HG02571 (cell line): ENCODE measurements around the gene RECQL.
A peak's percentile ranks its signal among the peaks of the same experiment; 100 is the strongest.

Experiments used
- ATAC-seq: cut with Tn5 transposase; IDR thresholded peaks from one replicate; pipeline ENCODE4 v1.9.1; 2021; ENCODE audit warnings: mild to moderate bottlenecking, moderate library complexity; ENCODE audit not compliant: unreplicated experiment

Gene RECQL, protein sequence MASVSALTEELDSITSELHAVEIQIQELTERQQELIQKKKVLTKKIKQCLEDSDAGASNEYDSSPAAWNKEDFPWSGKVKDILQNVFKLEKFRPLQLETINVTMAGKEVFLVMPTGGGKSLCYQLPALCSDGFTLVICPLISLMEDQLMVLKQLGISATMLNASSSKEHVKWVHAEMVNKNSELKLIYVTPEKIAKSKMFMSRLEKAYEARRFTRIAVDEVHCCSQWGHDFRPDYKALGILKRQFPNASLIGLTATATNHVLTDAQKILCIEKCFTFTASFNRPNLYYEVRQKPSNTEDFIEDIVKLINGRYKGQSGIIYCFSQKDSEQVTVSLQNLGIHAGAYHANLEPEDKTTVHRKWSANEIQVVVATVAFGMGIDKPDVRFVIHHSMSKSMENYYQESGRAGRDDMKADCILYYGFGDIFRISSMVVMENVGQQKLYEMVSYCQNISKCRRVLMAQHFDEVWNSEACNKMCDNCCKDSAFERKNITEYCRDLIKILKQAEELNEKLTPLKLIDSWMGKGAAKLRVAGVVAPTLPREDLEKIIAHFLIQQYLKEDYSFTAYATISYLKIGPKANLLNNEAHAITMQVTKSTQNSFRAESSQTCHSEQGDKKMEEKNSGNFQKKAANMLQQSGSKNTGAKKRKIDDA

DNA sequence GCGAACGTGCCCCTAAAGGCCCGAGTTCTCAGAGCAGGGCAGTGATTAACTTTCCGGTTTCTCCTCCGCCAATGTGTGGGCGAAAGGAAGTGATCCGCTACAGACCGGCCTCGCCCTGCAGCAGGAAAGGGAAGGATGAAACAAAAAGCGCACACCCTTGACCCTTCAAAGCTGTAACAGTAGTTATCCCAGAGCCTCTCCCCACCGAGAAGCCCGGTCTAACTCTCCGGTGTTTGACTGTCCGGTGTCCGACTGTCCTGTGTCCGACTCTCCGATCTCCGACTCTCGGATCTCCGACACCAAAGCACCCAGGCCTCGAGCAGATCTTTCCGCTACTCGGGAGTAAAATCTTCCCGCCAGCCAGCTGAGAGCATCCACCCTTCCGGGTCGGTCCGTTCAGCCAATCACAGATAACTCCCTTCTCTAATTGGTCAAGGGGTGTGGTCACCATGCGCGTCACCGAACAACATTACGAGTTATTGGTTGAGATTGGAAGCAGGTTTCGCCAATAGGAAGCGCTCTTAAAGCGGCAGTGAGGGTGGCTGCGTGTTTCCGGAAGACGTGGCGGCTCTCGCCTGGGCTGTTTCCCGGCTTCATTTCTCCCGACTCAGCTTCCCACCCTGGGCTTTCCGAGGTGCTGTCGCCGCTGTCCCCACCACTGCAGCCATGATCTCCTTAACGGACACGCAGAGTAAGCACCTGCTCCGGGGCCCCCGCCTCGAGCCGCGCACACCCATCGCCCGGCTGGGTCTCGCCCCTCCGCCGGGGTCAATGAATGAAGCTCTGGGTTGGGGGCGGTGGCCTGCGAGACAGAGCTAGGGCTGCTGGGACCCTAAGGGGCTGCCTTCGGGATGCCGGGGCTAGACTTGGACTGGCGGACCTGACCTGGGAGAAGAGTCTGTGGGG, at the start of gene RECQL, which contains the start of gene GOLT1B:
Gene RECQL (minus strand): TSS at position 378 of the 906 bp plus-strand sequence. CDS start 2,065 bp downstream, outside the sequence.
Gene GOLT1B (plus strand): TSS at position 532 of the 906 bp plus-strand sequence. CDS start 135 bp downstream, at position 667.
- peak; percentile 99 for ATAC-seq

DNA sequence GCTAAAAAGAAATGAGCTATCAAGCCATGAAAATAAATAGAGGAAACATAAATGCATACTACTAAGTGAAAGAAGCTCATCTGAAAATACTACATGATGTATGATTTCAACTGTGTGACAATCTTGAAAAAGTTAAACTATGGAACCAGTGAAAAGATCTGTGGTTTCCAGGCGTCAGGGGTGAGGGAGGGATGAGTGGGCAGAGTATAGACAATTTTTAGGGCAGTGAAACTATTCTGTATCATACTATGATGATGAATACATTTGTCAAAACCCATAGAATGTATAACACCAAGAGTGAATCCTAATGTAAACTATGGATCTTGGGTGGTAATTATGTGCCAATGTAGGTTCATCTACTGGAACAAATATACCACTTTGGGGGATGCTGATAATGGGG, 46.0 kb upstream of the RECQL start:
- ATAC-seq, result no peak

DNA sequence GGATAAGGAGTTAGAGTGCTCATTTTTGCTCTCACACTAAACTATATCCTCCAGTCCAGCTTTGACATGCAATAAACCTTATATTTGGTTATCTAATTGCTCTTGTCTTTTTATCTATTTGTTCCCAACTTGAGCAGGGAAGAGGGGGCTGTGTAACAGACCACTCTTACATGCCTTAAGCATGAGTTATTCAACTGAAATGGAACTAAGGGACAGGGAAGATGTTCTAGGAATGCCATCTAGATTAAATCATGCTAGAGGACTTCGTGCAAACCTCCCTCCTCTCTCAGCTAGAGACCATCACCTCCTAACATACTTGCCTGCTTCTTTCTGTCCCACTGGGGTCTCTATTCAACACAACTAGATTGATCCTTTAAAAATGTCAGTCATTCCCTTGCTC, 45.3 kb upstream of the RECQL start:
- no peak for ATAC-seq

DNA sequence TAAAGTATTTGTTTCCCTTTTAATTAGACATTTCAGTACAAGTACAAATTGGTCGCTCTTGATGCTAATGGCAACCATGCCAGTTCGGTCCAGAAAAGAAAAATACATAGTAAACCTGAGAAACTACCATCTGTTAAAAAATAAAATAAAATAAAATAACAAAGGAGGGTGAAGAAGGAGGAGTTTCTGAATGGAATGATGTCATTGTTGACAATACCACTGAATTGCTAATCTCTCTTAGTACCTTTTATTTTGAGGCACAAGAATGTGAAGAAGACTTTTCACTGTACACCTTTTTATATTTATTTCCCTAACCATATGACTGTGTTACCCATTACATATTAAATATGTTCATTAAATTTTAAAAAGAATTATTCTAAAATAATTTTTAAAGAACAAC, 44.1 kb upstream of the RECQL start:
- ATAC-seq, result no peak

GRCh38 chr12:21543151-21543550, 41.7 kb upstream of the RECQL start:
- ATAC-seq, result no peak

- ATAC-seq, result no peak
These were observed 41.0 kb upstream of the RECQL start for GRCh38 chr12:21542403-21542802.

DNA sequence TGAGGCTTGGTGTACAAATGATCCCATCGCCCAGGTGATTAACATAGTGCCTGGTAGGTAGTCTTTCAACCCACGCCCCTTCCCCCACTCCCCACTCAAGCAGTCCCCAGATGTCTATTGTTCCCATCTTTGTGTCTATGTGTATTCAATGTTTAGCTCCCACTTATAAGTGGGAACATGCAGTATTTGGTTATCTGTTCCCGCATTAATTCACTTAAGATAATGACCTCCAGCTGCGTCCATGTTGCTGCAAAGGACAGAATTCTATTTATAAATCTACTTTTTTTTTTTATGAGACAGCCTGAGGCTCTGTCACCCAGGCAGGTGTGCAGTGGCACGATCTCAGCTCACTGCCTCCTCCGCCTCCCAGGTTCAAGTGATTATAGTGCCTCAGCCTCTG, 40.3 kb upstream of the RECQL start:
- no peak for ATAC-seq

DNA sequence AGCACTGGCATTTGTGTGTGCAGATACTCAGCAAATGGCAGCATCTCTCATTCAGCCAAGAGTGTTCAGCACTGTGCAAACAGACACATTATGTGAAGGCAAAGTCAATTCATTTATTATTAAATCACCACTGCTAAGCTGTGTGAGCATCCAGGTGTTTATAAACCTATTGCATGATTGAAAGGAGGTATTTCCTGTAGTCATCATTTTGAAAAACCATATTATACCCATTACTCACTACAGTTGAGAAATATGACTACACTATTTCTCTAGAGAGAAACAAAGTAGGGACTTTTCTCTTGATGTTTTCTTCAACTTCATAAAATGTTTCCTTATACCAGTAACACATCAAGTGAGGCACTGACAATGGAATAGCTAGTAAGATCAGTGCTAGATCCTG, 38.4 kb upstream of the RECQL start:
- no peak for ATAC-seq

- no peak for ATAC-seq
These were observed 36.7 kb upstream of the RECQL start for GRCh38 chr12:21538061-21538653.

DNA sequence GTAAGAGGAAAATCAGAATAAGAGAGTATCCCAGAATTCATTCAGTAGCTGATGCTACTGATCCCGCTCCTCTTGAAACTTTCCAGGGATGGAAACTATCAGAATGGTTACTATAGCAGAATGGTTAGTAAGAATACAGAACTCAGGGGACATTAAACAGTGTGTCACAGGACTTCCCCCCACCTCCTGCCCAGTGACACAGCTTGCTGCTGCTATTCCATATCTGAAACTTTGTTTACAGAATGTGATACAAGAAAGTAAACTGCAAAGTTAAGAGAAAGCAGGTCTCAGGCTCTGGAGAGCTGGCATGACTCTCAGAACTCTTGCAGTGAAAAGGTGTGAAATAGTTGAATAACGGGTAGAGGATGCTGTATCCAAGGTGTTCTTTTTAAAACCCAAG, 28.0 kb upstream of the RECQL start:
- no peak for ATAC-seq

DNA sequence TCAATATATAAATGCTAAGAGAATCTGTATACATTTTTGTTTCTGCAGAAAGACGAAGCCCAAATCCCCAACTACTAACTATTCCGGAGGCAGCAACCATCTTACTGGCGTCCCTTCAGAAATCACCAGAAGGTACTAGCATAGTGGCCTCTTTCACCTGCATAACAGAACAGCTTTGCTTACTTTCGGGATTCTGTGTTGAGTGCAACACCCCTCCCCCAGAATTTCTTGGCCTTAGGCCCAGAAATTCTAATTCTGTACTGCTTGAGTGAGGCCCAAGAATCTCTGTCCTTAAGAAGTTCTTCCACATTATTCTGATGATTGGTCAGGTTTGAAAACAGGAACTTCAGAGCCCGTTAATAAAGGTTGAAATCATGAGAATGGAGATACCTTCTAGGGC, 27.5 kb upstream of the RECQL start:
- no peak for ATAC-seq

- ATAC-seq, result peak; percentile 98
These were observed 26.2 kb upstream of the RECQL start for GRCh38 chr12:21527451-21528180.

DNA sequence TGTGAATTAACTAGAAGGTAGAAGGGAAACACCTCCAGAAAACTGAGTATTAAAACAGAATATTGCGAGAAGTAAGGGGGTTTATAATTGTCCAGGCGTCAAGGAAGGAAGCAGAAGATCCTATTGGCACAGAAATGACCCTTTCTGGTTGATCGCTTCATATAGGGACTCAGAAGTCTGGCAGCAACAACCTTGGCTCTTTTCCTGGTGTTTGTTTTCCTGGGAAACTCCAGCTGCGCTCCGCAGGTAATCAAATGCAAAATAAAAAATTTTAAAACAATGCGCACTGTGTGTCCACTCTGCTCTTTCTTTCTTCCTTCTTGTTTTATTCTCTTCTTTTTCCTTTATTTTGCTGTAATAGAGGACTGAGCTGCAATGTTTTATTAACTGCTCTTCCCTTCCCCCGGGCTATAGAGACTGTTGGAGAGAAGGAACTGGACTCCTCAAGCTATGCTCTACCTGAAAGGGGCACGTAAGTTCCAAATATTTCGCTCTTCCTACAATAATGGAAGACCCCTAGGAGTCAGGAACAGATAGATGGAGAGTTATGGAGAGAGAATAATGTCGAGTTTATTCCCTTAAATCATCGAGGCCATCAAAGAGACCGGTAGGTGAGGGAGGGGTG, 25.4 kb upstream of the RECQL start:
- ATAC-seq, result no peak

GRCh38 chr12:21526053-21526452, 24.6 kb upstream of the RECQL start, which contains the start of gene SPX:
TSS of gene SPX (plus strand) at chr12:21526296. CDS start at chr12:21526473, 177 bp downstream.
- ATAC-seq, result no peak

- no peak for ATAC-seq
These were observed 21.7 kb upstream of the RECQL start for GRCh38 chr12:21523148-21523547.

DNA sequence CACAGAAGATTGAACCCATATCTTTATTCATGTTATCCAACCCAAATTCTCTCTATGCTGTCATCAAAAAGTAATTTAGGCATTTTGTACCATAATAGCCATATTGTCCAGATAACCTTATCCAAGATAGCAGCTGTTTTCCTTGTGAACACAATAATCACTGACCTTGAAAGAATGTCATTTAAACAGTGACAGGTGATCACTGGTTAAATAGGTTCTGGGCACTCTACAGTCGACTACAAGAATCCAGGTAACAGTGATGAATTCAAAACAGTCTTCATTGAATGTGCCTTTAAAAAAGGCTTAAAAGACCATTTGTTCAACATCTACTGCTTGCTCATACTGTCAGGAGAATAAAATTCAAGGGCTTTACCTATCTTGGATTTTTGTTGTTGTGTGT, 20.1 kb upstream of the RECQL start:
- ATAC-seq, result no peak

DNA sequence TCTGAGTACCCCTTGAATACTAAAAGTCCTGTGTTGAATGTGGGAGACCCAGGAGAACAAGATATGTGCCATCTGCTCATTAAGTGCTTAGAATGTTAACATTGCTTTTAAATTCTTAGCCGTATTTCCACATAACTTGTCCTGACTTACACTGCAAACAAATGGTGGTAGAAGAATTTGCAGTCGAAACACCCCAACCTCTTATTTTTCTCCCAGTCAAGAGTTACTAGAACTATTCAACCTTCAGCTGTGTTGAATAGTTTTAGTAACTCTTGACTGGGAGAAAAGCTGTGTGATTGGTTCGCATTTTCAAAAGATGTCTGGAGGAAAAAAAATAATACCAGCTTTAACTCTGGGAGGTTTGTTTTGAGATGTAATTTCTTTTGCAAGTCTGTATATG, 17.0 kb upstream of the RECQL start:
- no peak for ATAC-seq

GRCh38 chr12:21516281-21516680, 14.8 kb upstream of the RECQL start:
- ATAC-seq, result no peak

DNA sequence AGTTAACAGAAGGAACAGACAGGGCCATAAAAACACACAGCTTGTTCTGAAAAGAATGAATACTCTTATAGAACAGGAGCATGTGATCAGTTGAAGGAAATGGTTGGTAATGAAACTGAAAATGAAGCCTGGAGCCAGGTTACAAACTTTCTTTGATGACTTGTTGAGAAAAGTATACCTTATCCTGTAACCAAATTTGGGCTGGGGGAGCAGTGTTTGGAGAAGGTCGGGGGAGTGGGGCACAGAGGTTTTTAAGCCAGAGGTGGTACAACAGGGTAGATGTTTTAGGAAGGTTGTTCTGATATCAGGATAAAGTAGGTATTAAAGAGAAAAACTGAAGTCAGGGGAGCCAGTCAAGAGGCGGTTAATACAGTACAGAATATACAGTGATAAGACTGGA, 8.3 kb upstream of the RECQL start:
- peak; percentile 56 for ATAC-seq

DNA sequence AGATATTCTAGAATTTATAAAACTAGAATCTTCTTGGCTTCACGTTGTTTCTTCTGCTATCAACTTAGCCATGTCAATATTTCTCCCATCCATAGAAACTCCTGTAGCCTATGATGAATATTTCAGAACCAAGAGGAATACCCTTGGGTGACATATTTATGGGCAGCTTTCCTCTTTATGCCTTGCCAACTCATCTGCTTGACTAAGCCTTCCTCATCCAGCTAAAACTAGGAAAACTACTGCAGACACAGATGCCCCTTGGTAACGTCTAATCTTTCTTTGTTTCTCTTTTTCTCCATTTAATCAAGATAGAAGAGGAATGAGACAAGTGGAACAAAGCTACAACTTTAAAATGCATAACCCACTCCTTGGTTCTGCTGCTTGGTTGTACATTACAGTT, 6.4 kb upstream of the RECQL start:
- ATAC-seq, result no peak
